NCI-H2081 treated with DMSO at 0.1 percent for 48 hours (cell line): ENCODE data around the gene ARL5A.
"Not testable (repeated sequence)": the region's sequence is repeated elsewhere in the genome, so short reads cannot be mapped to it uniquely, and the experiment has no call there.

Experiments
- DNase-seq: peaks from one replicate; lab custom pipeline; 2025; lab: John Stamatoyannopoulos, UW

The ARL5A gene

DNA sequence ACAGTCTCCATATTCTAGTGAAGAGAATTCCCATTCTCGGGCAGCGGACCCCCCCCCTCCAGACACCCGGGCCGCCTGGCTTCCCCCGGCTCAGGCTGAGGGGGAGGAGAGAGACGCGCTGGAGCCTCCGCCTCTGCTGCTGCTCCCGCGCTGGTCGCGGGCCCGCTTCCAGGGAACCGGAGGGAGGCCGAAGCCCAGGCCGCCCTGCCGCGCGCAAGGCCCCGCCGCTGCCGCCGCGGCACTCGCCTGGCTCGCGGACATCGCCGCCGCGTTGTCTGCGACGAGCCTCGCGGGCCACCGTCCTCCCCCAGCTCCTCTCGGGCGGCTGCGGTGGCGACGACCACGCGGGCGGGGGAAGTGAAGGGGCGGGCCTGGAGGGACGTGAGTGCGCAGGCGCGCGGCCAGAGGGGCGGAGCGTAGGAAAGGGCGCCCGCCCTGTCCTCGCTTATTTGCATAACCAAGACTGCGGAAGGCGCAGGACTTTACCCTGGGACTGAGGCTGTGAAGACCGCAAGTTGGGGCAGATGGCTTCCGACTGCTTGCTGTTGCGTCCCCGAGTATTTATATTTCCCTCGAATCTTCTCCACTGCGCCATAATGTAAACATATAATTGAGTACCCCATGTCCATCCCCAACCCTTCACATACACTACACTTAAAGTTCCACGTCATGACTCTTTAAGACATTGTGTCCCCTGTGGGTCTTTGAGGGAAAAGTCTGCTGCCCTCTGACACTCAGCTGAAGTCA lies at the start of gene ARL5A:
ARL5A (minus strand) TSS at position 279 of the 747 bp plus-strand sequence; CDS start at position 34, 245 bp downstream.
- DNase-seq, result peak; percentile 60

DNA sequence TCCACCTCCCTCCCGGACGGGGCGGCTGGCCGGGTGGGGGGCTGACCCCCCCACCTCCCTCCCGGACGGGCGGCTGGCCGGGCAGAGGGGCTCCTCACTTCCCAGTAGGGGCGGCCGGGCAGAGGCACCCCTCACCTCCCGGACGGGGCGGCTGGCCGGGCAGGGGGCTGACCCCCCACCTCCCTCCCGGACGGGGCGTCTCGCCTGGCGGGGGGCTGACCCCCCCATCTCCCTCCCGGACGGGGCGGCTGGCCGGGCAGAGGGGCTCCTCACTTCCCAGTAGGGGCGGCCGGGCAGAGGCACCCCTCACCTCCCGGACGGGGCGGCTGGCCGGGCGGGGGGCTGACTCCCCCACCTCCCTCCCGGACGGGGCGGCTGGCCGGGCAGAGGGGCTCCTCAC lies 47.4 kb upstream of the ARL5A start:
- not testable (repeated sequence) for DNase-seq

GRCh38 chr2:151872463-151872862 lies 44.2 kb upstream of the ARL5A start:
- DNase-seq, result no peak

DNA sequence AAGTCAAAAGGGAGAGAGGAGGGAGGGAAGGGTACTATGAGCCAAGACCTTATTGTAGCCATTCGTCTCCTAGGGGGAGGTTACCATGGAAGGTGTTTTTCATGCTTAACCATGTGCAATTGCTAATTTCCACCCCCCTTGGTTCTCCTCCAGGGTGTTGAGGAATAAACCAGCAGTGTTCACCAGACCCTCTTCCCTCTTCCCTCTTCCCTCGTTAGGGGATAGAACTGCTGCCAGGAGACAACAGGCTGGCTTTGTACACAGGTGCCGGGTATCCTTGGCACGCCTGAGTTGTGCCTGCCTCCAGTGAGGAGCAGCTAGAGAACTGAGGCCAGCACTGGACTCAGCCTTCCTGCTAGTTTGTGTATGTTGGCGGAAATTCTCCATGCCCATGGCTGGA lies 41.1 kb upstream of the ARL5A start:
- no peak for DNase-seq

GRCh38 chr2:151862700-151863099 lies 34.5 kb upstream of the ARL5A start:
- no peak for DNase-seq

- no peak for DNase-seq
These were observed 33.0 kb upstream of the ARL5A start for GRCh38 chr2:151861174-151861573.

- no peak for DNase-seq
These were observed 32.5 kb upstream of the ARL5A start for GRCh38 chr2:151860613-151861146.

GRCh38 chr2:151860210-151860609 lies 32.0 kb upstream of the ARL5A start:
- DNase-seq, result no peak

DNA sequence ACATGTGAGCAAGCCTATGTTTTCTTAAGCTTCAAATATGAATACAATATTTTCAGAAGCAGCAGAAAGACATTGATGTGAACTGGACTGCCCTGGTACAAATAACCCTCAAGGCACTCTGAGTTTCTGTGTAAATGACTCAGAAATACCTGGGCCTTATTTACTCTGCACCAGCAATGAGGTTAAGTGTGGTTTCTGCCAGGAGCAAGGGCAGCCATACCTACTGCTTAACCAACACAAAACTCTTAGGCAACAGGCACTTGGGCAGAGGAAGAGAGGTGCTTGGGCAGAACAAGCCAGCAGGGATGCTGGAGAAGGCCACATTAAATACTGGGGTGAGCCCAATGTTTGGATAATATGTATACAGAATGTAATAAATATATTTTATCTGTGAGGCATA lies 29.4 kb upstream of the ARL5A start:
- no peak for DNase-seq

DNA sequence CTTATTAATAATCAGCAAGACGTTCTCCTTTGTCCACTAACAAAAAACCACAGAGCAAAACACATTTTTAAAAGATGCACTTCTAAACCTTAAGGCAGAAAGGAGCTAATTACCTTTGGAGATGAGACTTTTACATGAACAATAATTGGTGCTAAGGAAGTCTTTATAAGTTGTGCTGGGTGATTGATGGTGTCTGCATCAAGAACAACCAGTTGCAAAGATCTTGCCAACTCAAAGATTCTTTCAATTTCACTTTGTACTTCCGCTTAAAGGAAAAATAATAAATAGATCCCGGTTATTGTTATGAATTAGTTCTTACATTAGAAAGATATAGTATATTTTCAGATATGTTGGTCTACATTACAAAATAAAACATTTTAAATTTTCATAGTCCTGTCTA lies 26.9 kb upstream of the ARL5A start:
- DNase-seq, result no peak

- no peak for DNase-seq
These were observed 25.0 kb upstream of the ARL5A start for GRCh38 chr2:151853070-151853758.

DNA sequence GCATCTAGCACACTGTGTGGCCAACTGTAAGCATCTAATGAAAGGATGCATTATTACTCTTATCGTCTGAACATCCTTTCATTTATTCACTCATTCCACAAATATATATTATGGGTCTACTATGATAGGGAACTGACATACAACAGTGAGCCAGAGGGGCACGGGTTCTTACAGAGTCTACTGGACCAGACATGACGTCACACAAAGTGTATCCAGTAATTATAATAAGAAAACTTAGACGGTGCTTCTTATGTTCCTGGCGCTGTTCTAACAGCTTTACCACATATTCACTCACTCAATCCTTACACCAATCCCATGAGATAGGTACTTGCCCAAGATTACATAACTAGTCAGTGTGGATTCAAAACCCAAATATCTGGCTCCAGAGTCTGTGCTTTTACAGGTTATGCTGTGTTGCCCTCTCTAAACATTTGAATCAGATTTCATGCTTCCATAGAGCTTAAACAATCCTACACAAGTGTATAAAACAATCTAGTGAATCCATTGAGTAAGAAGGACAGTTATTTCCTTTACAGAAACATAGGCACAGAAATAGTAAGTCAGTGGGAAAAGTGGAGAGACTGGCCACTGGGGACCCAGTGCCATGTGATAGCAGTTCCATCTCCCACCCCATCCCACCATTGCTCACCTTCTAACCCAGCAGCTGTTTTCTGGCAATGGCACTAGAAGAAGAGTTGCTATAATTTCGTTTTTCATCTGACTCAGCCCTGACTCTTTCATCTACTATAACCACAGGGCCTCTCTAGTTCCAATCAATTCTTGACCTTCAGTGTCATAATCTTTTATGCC lies 24.2 kb upstream of the ARL5A start:
- DNase-seq, result no peak

DNA sequence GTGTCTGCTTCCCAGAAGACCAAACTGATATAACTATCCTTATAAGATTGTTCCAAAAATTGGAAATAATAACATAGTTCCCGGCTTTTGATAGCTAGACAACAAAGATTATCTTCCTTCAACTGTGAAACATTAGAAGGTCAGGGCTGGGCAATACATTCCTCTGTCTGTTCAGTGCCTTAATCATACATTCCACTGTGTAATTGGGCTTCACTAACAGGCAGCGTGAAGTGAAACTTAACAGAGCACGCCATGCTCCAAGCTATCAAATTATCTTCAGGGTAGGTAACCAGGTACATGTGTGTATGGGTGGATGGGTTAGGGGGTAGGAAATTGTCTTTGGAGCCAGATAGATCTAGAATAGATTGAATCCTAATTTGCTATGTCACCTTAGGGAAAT lies 23.5 kb upstream of the ARL5A start:
- no peak for DNase-seq

DNA sequence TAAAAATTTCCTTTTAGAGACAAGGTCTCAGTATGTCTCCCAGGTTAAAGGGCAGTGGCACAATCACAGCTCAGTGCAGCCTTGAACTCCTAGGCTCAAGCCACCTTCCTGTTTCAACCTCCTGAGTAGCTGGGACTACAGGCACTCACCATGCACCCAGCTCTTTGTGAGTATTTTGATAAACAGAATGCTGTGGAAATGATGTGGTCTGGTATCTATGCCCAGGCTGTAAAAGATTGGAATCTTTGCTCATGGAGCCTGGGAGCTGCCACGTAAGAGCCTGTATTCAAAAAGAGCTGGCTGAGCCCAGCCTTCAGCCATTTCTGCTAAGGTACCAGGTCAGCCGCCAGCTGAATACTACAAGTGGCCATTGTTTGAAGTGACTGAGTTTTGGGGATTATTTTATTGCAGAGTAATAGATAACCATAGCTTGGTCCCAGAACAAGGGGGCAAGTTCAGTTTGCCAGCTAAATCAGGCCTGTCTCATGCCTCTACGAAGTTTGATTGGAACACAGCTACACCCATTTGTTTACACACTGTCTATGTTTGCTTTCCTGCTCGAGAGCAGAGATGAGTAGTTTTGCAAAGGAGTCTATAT lies 21.3 kb upstream of the ARL5A start:
- DNase-seq, result no peak

DNA sequence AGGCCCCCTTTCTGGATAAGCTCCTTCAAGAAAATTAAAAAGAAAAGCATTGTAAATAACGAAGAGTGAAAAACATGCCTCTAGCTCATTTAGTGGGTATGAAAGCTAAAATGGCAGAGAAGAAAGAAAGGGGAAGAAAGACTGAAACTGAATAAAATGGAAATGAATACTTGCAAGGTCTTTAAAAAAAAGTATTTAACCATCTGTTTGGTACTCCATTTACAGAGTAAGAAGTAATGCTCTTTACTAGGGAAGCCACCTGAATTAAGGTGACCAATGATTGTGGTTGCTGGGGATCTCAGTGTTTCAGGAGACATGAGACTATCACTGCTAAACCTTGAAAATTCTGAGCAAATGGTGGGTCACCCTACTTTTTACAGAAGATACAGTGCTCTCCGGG lies 17.7 kb upstream of the ARL5A start:
- no peak for DNase-seq

DNA sequence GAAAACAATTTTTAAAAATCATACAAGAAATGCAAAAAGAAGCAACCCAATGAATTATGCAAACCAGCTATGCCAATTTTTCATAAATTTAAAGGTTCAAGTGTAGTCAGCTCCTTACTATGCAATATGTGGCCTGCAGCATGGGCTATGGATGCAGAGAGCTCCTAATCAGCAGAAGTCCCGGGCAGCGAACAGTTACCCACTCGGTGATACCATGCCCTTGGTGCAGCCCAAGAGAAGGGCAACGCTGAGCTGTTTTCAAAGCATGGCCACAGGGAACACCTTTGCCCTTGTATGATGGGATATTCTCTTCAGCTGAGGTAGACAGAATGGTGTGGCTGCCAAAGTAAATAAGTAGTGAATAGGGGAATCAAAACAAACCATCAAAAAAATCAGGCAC lies 17.3 kb upstream of the ARL5A start:
- DNase-seq, result no peak

DNA sequence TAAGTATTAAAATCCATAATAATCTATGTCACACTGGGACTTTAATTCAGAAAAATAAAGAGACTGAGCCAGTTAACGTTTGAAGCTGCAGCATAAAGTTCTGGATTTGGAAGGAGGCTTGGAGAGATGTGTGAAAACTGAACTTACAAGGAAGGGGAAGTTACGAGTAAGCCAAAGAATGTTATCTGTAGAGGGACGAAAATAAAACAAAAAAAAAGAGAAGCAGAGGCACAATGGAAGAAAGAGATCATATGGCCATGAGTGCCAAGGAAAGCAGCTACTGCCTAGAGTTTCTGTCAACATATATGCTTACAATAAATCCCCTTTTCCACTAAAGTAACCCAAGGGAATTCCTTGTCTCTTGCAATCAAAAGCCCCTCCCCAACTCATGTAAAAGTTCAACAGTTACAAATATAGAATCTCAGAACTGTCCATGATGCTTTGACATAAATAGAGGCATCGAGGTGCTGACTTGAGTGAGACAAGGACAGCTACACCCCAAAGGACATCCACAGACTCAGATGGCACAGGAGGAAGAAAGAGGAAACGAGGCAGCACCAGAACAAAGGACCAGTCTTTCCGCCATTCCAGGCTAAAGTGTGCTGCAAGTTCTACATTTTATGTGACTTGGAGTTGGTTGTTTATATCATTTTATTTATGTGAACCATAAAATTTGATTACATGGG lies 16.1 kb upstream of the ARL5A start:
- no peak for DNase-seq

- DNase-seq, result no peak
These were observed 15.5 kb upstream of the ARL5A start for GRCh38 chr2:151843691-151844061.

- no peak for DNase-seq
These were observed 14.8 kb upstream of the ARL5A start for GRCh38 chr2:151842830-151843690.

DNA sequence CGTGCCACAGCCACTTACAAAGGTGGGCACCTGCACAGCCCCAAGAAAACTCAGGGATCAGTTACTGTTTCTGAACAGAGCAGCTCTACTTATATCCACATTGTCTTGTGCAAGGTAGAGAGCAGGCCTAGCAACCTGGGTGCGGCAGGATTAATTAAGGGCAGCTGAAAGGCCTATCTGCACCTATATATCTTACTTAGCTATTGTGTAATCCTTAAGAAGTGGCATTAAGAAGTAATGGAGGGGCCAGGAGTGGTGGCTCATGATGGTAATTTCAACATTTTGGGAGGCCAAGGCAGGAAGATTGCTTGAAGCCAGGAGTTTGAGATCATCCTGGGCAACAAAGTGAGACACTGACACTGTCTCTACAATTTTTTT lies 12.8 kb upstream of the ARL5A start:
- DNase-seq, result no peak
